H9 (cell line): ENCODE measurements around the gene SIPA1L3. TPM values are rescaled to one million over a fixed set of nuclear protein-coding genes. Genes with fewer than 3 reads are reported as not detected.

Experiments
- DNase-seq: peaks from one replicate; pipeline ENCODE4 v3.0.0-alpha.2; 2017
- H2AFZ ChIP-seq: one replicate; pipeline ENCODE4 v1.6.1; 2013; ENCODE audit warnings: mild to moderate bottlenecking, low read length, control low read depth, moderate library complexity
- H2AK5ac ChIP-seq: 2 replicates; pipeline ENCODE4 v1.6.1; 2013; ENCODE audit warnings: low read length, control low read depth, mixed read lengths; ENCODE audit not compliant: insufficient read length
- H2BK120ac ChIP-seq: one replicate; pipeline ENCODE4 v1.6.1; 2013; ENCODE audit warnings: low read depth, mild to moderate bottlenecking, low read length, control low read depth, inconsistent platforms; ENCODE audit not compliant: poor library complexity, severe bottlenecking
- H2BK12ac ChIP-seq: 2 replicates; pipeline ENCODE4 v1.6.1; 2013; ENCODE audit warnings: low read length, control low read depth, mixed read lengths, low read depth; ENCODE audit not compliant: insufficient read length
- H2BK15ac ChIP-seq: 2 replicates; pipeline ENCODE4 v1.6.1; 2013; ENCODE audit warnings: low read depth, low read length, control low read depth
- H2BK20ac ChIP-seq: one replicate; pipeline ENCODE4 v1.6.1; 2013; ENCODE audit warnings: low read depth, mild to moderate bottlenecking, low read length, control low read depth, inconsistent platforms; ENCODE audit not compliant: poor library complexity, severe bottlenecking
- H2BK5ac ChIP-seq: 2 replicates; pipeline ENCODE4 v1.6.1; 2013; ENCODE audit warnings: low read length, control low read depth, mixed read lengths; ENCODE audit not compliant: insufficient read length
- H3K14ac ChIP-seq: 2 replicates; pipeline ENCODE4 v1.6.1; 2013; ENCODE audit warnings: low read length, control low read depth; ENCODE audit not compliant: insufficient read depth
- H3K18ac ChIP-seq: 2 replicates; pipeline ENCODE4 v1.6.1; 2013; ENCODE audit warnings: low read depth, mild to moderate bottlenecking, mixed read lengths, low read length, control low read depth; ENCODE audit not compliant: insufficient read length
- H3K23ac ChIP-seq: 2 replicates; pipeline ENCODE4 v1.6.1; 2013; ENCODE audit warnings: low read length, control low read depth, mixed read lengths, low read depth; ENCODE audit not compliant: insufficient read length
- H3K23me2 ChIP-seq: 2 replicates; pipeline ENCODE4 v1.6.1; 2013; ENCODE audit warnings: low read depth, mild to moderate bottlenecking, mixed read lengths, low read length, control low read depth; ENCODE audit not compliant: insufficient read length, poor library complexity, severe bottlenecking
- H3K27ac ChIP-seq: 2 replicates; pipeline ENCODE4 v1.5.1; 2013; ENCODE audit warnings: low read length, control low read depth, mixed read lengths, low read depth; ENCODE audit not compliant: insufficient read length
- H3K27me3 ChIP-seq: 2 replicates; pipeline ENCODE4 v1.6.1; 2013; ENCODE audit warnings: low read length, control low read depth, inconsistent platforms; ENCODE audit not compliant: insufficient read depth
- H3K4ac ChIP-seq: 2 replicates; pipeline ENCODE4 v1.6.1; 2013; ENCODE audit warnings: low read depth, mild to moderate bottlenecking, control low read depth, inconsistent platforms, low read length, moderate library complexity
- H3K4me1 ChIP-seq: 2 replicates; pipeline ENCODE4 v1.6.1; 2013; ENCODE audit warnings: low read length, control low read depth, inconsistent platforms; ENCODE audit not compliant: insufficient read depth
- H3K4me2 ChIP-seq: 2 replicates; pipeline ENCODE4 v1.6.1; 2013; ENCODE audit warnings: low read length, control low read depth, mixed read lengths; ENCODE audit not compliant: insufficient read length, insufficient read depth
- H3K56ac ChIP-seq: 2 replicates; pipeline ENCODE4 v1.6.1; 2013; ENCODE audit warnings: low read depth, mild to moderate bottlenecking, mixed read lengths, low read length, control low read depth; ENCODE audit not compliant: insufficient read length
- H3K79me1 ChIP-seq: 2 replicates; pipeline ENCODE4 v1.6.1; 2013; ENCODE audit warnings: low read depth, mild to moderate bottlenecking, moderate library complexity, low read length, control low read depth, inconsistent platforms; ENCODE audit not compliant: insufficient read depth, poor library complexity, severe bottlenecking
- H3K79me2 ChIP-seq: 2 replicates; pipeline ENCODE4 v1.6.1; 2013; ENCODE audit warnings: low read length, control low read depth, inconsistent platforms; ENCODE audit not compliant: insufficient read depth
- H3K9ac ChIP-seq: 2 replicates; pipeline ENCODE4 v1.6.1; 2013; ENCODE audit warnings: low read length, control low read depth, mixed read lengths; ENCODE audit not compliant: insufficient read length; ENCODE audit errors: extremely low read depth
- H3K9me3 ChIP-seq: one replicate; pipeline ENCODE4 v1.6.1; 2013; ENCODE audit warnings: low read depth, low read length, inconsistent platforms; ENCODE audit not compliant: control insufficient read depth
- H3T11ph ChIP-seq: one replicate; pipeline ENCODE4 v1.6.1; 2013; ENCODE audit warnings: mild to moderate bottlenecking, low read length, control low read depth, inconsistent platforms
- H4K20me1 ChIP-seq: one replicate; pipeline ENCODE4 v1.6.1; 2013; ENCODE audit not compliant: control insufficient read depth, insufficient read length, insufficient read depth
- H4K5ac ChIP-seq: 2 replicates; pipeline ENCODE4 v1.6.1; 2013; ENCODE audit warnings: low read depth, mild to moderate bottlenecking, mixed read lengths, low read length, control low read depth; ENCODE audit not compliant: insufficient read length
- H4K8ac ChIP-seq: replicated peaks from 2 replicates; pipeline ENCODE4 v1.6.1; 2013; ENCODE audit warnings: low read length, control low read depth, mixed read lengths, low read depth; ENCODE audit not compliant: insufficient read length
- H4K91ac ChIP-seq: 2 replicates; pipeline ENCODE4 v1.6.1; 2013; ENCODE audit warnings: low read depth, mild to moderate bottlenecking, moderate library complexity, mixed read lengths, low read length, control low read depth; ENCODE audit not compliant: insufficient read length
- H3K27ac Mint-ChIP-seq, 3 experiments: 2 replicates in 2 of 3; 3 replicates in 1 of 3; pipeline ENCODE4 v1.8.0; 2020 to 2021; ENCODE audit warnings: mixed read lengths in 3 of 3, mild to moderate bottlenecking in 1 of 3, moderate library complexity in 1 of 3
- H3K27me3 Mint-ChIP-seq: 2 replicates; pipeline ENCODE4 v1.8.0; 2021; ENCODE audit warnings: low read depth, mild to moderate bottlenecking, moderate library complexity, mixed read lengths
- H3K36me3 Mint-ChIP-seq, 3 experiments: 2 replicates in 2 of 3; 3 replicates in 1 of 3; pipeline ENCODE4 v1.8.0; 2020 to 2021; ENCODE audit warnings: low read depth in 3 of 3, mixed read lengths in 3 of 3; ENCODE audit not compliant: insufficient read depth in 1 of 3
- H3K4me1 Mint-ChIP-seq, 2 experiments: 2 replicates each; pipeline ENCODE4 v1.8.0; 2020; ENCODE audit warnings: mixed read lengths in 2 of 2
- H3K4me3 Mint-ChIP-seq, 2 experiments: 2 replicates in 1 of 2; 3 replicates in 1 of 2; pipeline ENCODE4 v1.8.0; 2020 to 2021; ENCODE audit warnings: mild to moderate bottlenecking in 2 of 2, mixed read lengths in 2 of 2, moderate library complexity in 1 of 2
- H3K9me3 Mint-ChIP-seq, 2 experiments: 2 replicates in 1 of 2; 3 replicates in 1 of 2; pipeline ENCODE4 v1.8.0; 2020; ENCODE audit warnings: mild to moderate bottlenecking in 2 of 2, mixed read lengths in 2 of 2, moderate library complexity in 1 of 2
- WGBS: extraction: QIAGEN DNeasy Blood & Tissue Kit; methylation state at CpG from one replicate; pipeline ENCODE4 v1.1.7; 2013; ENCODE audit warnings: missing lambda C conversion rate, low lambda C conversion rate, mixed read lengths; ENCODE audit not compliant: insufficient read length; ENCODE audit errors: extremely low coverage; 5-methylcytosine and 5-hydroxymethylcytosine counted together
- total RNA-seq: library from RNA; stranded (reverse); gene quantifications from 2 replicates; pipeline ENCODE4 v1.2.1, GENCODE V29; 2021
- TF ChIP-seq, protein P1 (sequence below): fragments of 200-600 bp; sonication (generic); conservative IDR thresholded peaks from 3 replicates; pipeline ENCODE4 v1.8.0; 2021; ENCODE audit warnings: antibody characterized with exemption, mild to moderate bottlenecking

The SIPA1L3 gene
- total RNA-seq, 1 experiment from 2014 or later, result 40.1 TPM

GRCh38 chr19:38078302-38078930, 171.4 kb downstream of the SIPA1L3 start:
- Histone ChIP-seq H2BK120ac (no peak overlapping the region), H3K79me2 (no peaks in the 10 kb centered on the region), H3K4ac (no peak overlapping the region), H3K27ac (no peak overlapping the region), H3K9me3 (no peaks in the 10 kb centered on the region), H2AFZ (no peak overlapping the region), H3T11ph (no peak overlapping the region), H2BK20ac (no peak overlapping the region), H3K4me2 (no peak overlapping the region), H3K27me3 (no peaks in the 10 kb centered on the region), H3K23me2 (no peaks in the 10 kb centered on the region), H2BK12ac (no peak overlapping the region), H3K56ac (no peak overlapping the region), H3K9ac (no peak overlapping the region), H4K91ac (no peak overlapping the region), H3K79me1 (no peaks in the 10 kb centered on the region), H2BK5ac (peak overlapping the region; percentile 71), H3K4me1 (peaks cover 3% of the 10 kb centered on the region; the same call in 1 of the 2 replicates), H2AK5ac (no peak overlapping the region), H2BK15ac (no peak overlapping the region), H3K18ac (no peak overlapping the region), H4K20me1 (no peaks in the 10 kb centered on the region), H3K23ac (no peak overlapping the region), H4K5ac (no peak overlapping the region), H3K14ac (no peak overlapping the region), H4K8ac (no peak overlapping the region)
- Mint-ChIP-seq H3K27me3 (no peaks in the 10 kb centered on the region), H3K4me1 (peaks cover 18 to 25% of the 10 kb centered on the region in 2 experiments), H3K4me3 (no peak overlapping the region; a peak in 1 of 5 replicates), H3K9me3 (no peaks in the 10 kb centered on the region), H3K27ac (peak overlapping the region; percentile 10 to 73 (median 53); a peak in 4 of 7 replicates), H3K36me3 (peaks cover 7 to 8% (median 8%) of the 10 kb centered on the region in 3 experiments; a peak in 4 of 7 replicates)
- no CpG with 5 or more reads among the region's 15 CpGs for WGBS
- DNase-seq, result no peak
- TF ChIP-seq, protein P1, sequence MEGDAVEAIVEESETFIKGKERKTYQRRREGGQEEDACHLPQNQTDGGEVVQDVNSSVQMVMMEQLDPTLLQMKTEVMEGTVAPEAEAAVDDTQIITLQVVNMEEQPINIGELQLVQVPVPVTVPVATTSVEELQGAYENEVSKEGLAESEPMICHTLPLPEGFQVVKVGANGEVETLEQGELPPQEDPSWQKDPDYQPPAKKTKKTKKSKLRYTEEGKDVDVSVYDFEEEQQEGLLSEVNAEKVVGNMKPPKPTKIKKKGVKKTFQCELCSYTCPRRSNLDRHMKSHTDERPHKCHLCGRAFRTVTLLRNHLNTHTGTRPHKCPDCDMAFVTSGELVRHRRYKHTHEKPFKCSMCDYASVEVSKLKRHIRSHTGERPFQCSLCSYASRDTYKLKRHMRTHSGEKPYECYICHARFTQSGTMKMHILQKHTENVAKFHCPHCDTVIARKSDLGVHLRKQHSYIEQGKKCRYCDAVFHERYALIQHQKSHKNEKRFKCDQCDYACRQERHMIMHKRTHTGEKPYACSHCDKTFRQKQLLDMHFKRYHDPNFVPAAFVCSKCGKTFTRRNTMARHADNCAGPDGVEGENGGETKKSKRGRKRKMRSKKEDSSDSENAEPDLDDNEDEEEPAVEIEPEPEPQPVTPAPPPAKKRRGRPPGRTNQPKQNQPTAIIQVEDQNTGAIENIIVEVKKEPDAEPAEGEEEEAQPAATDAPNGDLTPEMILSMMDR, result no peak
